ENCODE measurements around the gene JPH4. TPM values are rescaled to one million over a fixed set of nuclear protein-coding genes. Genes with fewer than 3 reads are reported as not detected.
A peak's percentile ranks its signal among the peaks of the same experiment; 100 is the strongest.

JPH4 gene
- total RNA-seq, 1 donor from 2014 or later, result 2.0 TPM

- Mint-ChIP-seq H3K9me3 (no peaks in the 10 kb centered on the region), H3K36me3 (ENCODE audit: low read depth) (no peaks in the 10 kb centered on the region), H3K4me1 (no peaks in the 10 kb centered on the region), H3K27me3 (peaks cover 2% of the 10 kb centered on the region), H3K27ac (no peak overlapping the region), H3K4me3 (no peak overlapping the region)
- ChIA-PET CTCF (interaction anchor here (1.2 to 1.7 kb wide), 3 partner anchors 8 to 65 kb away, joined by 3 to 4 read pairs (median 4); no protein-coding TSS in a partner anchor), POLR2A (no interaction called here)
- ATAC-seq (ENCODE audit: low read depth) (no peak), DNase-seq (no peak)
- TF ChIP-seq CTCF (IDR thresholded peaks at IDR 0.05), result no peak
- intact Hi-C loops (cut with micrococcal nuclease), result no loop called here
Observed at GRCh38 chr14:23540141-23540469, 38.5 kb downstream of the JPH4 start.

GRCh38 chr14:23539248-23540140, 39.1 kb downstream of the JPH4 start:
- intact Hi-C loops (cut with micrococcal nuclease), result loop anchor here (1.0 to 2.0 kb wide), 5 partner anchors 12 to 274 kb away; partner anchors contain the start of genes THTPA and ZFHX2
- CTCF ChIA-PET, result interaction anchor here (0.6 to 1.3 kb wide), 4 partner anchors 8 to 64 kb away, joined by 3 to 4 read pairs (median 4); no protein-coding TSS in a partner anchor
- no peak overlapping the region for H3K4me3 Mint-ChIP-seq
- ATAC-seq (ENCODE audit: low read depth) (peak; percentile 76), DNase-seq (no peak)
- H3K27ac Mint-ChIP-seq, result no peak overlapping the region
- H3K27me3 Mint-ChIP-seq, result peaks cover 2% of the 10 kb centered on the region
- no peaks in the 10 kb centered on the region for H3K9me3 Mint-ChIP-seq
- POLR2A ChIA-PET, result no interaction called here
- H3K4me1 Mint-ChIP-seq, result no peaks in the 10 kb centered on the region
- no peaks in the 10 kb centered on the region for H3K36me3 Mint-ChIP-seq (ENCODE audit: low read depth)
- peak; percentile 29 for TF ChIP-seq CTCF (IDR thresholded peaks at IDR 0.05)

- ChIA-PET CTCF (interaction anchor here (0.6 to 1.0 kb wide), 2 partner anchors 11 to 60 kb away, joined by 3 to 4 read pairs; no protein-coding TSS in a partner anchor), POLR2A (interaction anchor here (0.7 kb wide), 1 partner anchor 897 kb away, joined by 4 read pairs; no protein-coding TSS in a partner anchor)
- intact Hi-C loops (cut with micrococcal nuclease), result loop anchor here (1.0 to 2.0 kb wide), 5 partner anchors 13 to 273 kb away; partner anchors contain the start of genes THTPA and ZFHX2
Observed at GRCh38 chr14:23538785-23539184, 39.8 kb downstream of the JPH4 start.

GRCh38 chr14:23538050-23538718, 40.4 kb downstream of the JPH4 start:
- H3K27ac Mint-ChIP-seq, result no peak overlapping the region
- H3K4me1 Mint-ChIP-seq, result no peaks in the 10 kb centered on the region
- no peak for DNase-seq
- no peak for ATAC-seq (ENCODE audit: low read depth)
- H3K36me3 Mint-ChIP-seq (ENCODE audit: low read depth), result no peaks in the 10 kb centered on the region
- CTCF ChIA-PET, result no interaction called here
- no peak overlapping the region for H3K4me3 Mint-ChIP-seq
- peaks cover 2% of the 10 kb centered on the region for H3K27me3 Mint-ChIP-seq
- intact Hi-C loops (cut with micrococcal nuclease), result loop anchor here (2.0 kb wide), 1 partner anchor 19 kb away; the partner anchor contains the start of gene THTPA
- no peaks in the 10 kb centered on the region for H3K9me3 Mint-ChIP-seq
- no peak for TF ChIP-seq CTCF (IDR thresholded peaks at IDR 0.05)
- POLR2A ChIA-PET, result interaction anchor here (0.7 kb wide), 1 partner anchor 898 kb away, joined by 4 read pairs; no protein-coding TSS in a partner anchor

More at GRCh38 chr14:23538785-23539184, 39.8 kb downstream of the JPH4 start:
- Mint-ChIP-seq H3K27me3 (peaks cover 2% of the 10 kb centered on the region), H3K27ac (no peak overlapping the region), H3K36me3 (ENCODE audit: low read depth) (no peaks in the 10 kb centered on the region), H3K4me3 (no peak overlapping the region), H3K4me1 (no peaks in the 10 kb centered on the region), H3K9me3 (no peaks in the 10 kb centered on the region)
- TF ChIP-seq CTCF (IDR thresholded peaks at IDR 0.05), result no peak
- DNase-seq (no peak), ATAC-seq (ENCODE audit: low read depth) (no peak)

Measured in activated B cell treated with CpG ODN at 0.5 μM for 24 hours (primary cell).